H9 (cell line): ENCODE data around the gene TNIK. TPM values are rescaled to one million over a fixed set of nuclear protein-coding genes. Genes with fewer than 3 reads are reported as not detected.

Source experiments
- DNase-seq: peaks from one replicate; pipeline ENCODE4 v3.0.0-alpha.2; 2017
- H2AFZ ChIP-seq: one replicate; pipeline ENCODE4 v1.6.1; 2013; ENCODE audit warnings: mild to moderate bottlenecking, low read length, control low read depth, moderate library complexity
- H2AK5ac ChIP-seq: 2 replicates; pipeline ENCODE4 v1.6.1; 2013; ENCODE audit warnings: low read length, control low read depth, mixed read lengths; ENCODE audit not compliant: insufficient read length
- H2BK120ac ChIP-seq: one replicate; pipeline ENCODE4 v1.6.1; 2013; ENCODE audit warnings: low read depth, mild to moderate bottlenecking, low read length, control low read depth, inconsistent platforms; ENCODE audit not compliant: poor library complexity, severe bottlenecking
- H2BK12ac ChIP-seq: 2 replicates; pipeline ENCODE4 v1.6.1; 2013; ENCODE audit warnings: low read length, control low read depth, mixed read lengths, low read depth; ENCODE audit not compliant: insufficient read length
- H2BK15ac ChIP-seq: 2 replicates; pipeline ENCODE4 v1.6.1; 2013; ENCODE audit warnings: low read depth, low read length, control low read depth
- H2BK20ac ChIP-seq: one replicate; pipeline ENCODE4 v1.6.1; 2013; ENCODE audit warnings: low read depth, mild to moderate bottlenecking, low read length, control low read depth, inconsistent platforms; ENCODE audit not compliant: poor library complexity, severe bottlenecking
- H2BK5ac ChIP-seq: 2 replicates; pipeline ENCODE4 v1.6.1; 2013; ENCODE audit warnings: low read length, control low read depth, mixed read lengths; ENCODE audit not compliant: insufficient read length
- H3K14ac ChIP-seq: 2 replicates; pipeline ENCODE4 v1.6.1; 2013; ENCODE audit warnings: low read length, control low read depth; ENCODE audit not compliant: insufficient read depth
- H3K18ac ChIP-seq: 2 replicates; pipeline ENCODE4 v1.6.1; 2013; ENCODE audit warnings: low read depth, mild to moderate bottlenecking, mixed read lengths, low read length, control low read depth; ENCODE audit not compliant: insufficient read length
- H3K23ac ChIP-seq: 2 replicates; pipeline ENCODE4 v1.6.1; 2013; ENCODE audit warnings: low read length, control low read depth, mixed read lengths, low read depth; ENCODE audit not compliant: insufficient read length
- H3K23me2 ChIP-seq: 2 replicates; pipeline ENCODE4 v1.6.1; 2013; ENCODE audit warnings: low read depth, mild to moderate bottlenecking, mixed read lengths, low read length, control low read depth; ENCODE audit not compliant: insufficient read length, poor library complexity, severe bottlenecking
- H3K27ac ChIP-seq: 2 replicates; pipeline ENCODE4 v1.5.1; 2013; ENCODE audit warnings: low read length, control low read depth, mixed read lengths, low read depth; ENCODE audit not compliant: insufficient read length
- H3K27me3 ChIP-seq: 2 replicates; pipeline ENCODE4 v1.6.1; 2013; ENCODE audit warnings: low read length, control low read depth, inconsistent platforms; ENCODE audit not compliant: insufficient read depth
- H3K4ac ChIP-seq: 2 replicates; pipeline ENCODE4 v1.6.1; 2013; ENCODE audit warnings: low read depth, mild to moderate bottlenecking, control low read depth, inconsistent platforms, low read length, moderate library complexity
- H3K4me1 ChIP-seq: 2 replicates; pipeline ENCODE4 v1.6.1; 2013; ENCODE audit warnings: low read length, control low read depth, inconsistent platforms; ENCODE audit not compliant: insufficient read depth
- H3K4me2 ChIP-seq: 2 replicates; pipeline ENCODE4 v1.6.1; 2013; ENCODE audit warnings: low read length, control low read depth, mixed read lengths; ENCODE audit not compliant: insufficient read length, insufficient read depth
- H3K56ac ChIP-seq: 2 replicates; pipeline ENCODE4 v1.6.1; 2013; ENCODE audit warnings: low read depth, mild to moderate bottlenecking, mixed read lengths, low read length, control low read depth; ENCODE audit not compliant: insufficient read length
- H3K79me1 ChIP-seq: 2 replicates; pipeline ENCODE4 v1.6.1; 2013; ENCODE audit warnings: low read depth, mild to moderate bottlenecking, moderate library complexity, low read length, control low read depth, inconsistent platforms; ENCODE audit not compliant: insufficient read depth, poor library complexity, severe bottlenecking
- H3K79me2 ChIP-seq: 2 replicates; pipeline ENCODE4 v1.6.1; 2013; ENCODE audit warnings: low read length, control low read depth, inconsistent platforms; ENCODE audit not compliant: insufficient read depth
- H3K9ac ChIP-seq: 2 replicates; pipeline ENCODE4 v1.6.1; 2013; ENCODE audit warnings: low read length, control low read depth, mixed read lengths; ENCODE audit not compliant: insufficient read length; ENCODE audit errors: extremely low read depth
- H3K9me3 ChIP-seq: one replicate; pipeline ENCODE4 v1.6.1; 2013; ENCODE audit warnings: low read depth, low read length, inconsistent platforms; ENCODE audit not compliant: control insufficient read depth
- H3T11ph ChIP-seq: one replicate; pipeline ENCODE4 v1.6.1; 2013; ENCODE audit warnings: mild to moderate bottlenecking, low read length, control low read depth, inconsistent platforms
- H4K20me1 ChIP-seq: one replicate; pipeline ENCODE4 v1.6.1; 2013; ENCODE audit not compliant: control insufficient read depth, insufficient read length, insufficient read depth
- H4K5ac ChIP-seq: 2 replicates; pipeline ENCODE4 v1.6.1; 2013; ENCODE audit warnings: low read depth, mild to moderate bottlenecking, mixed read lengths, low read length, control low read depth; ENCODE audit not compliant: insufficient read length
- H4K8ac ChIP-seq: replicated peaks from 2 replicates; pipeline ENCODE4 v1.6.1; 2013; ENCODE audit warnings: low read length, control low read depth, mixed read lengths, low read depth; ENCODE audit not compliant: insufficient read length
- H4K91ac ChIP-seq: 2 replicates; pipeline ENCODE4 v1.6.1; 2013; ENCODE audit warnings: low read depth, mild to moderate bottlenecking, moderate library complexity, mixed read lengths, low read length, control low read depth; ENCODE audit not compliant: insufficient read length
- H3K27ac Mint-ChIP-seq, 3 experiments: 2 replicates in 2 of 3; 3 replicates in 1 of 3; pipeline ENCODE4 v1.8.0; 2020 to 2021; ENCODE audit warnings: mixed read lengths in 3 of 3, mild to moderate bottlenecking in 1 of 3, moderate library complexity in 1 of 3
- H3K27me3 Mint-ChIP-seq: 2 replicates; pipeline ENCODE4 v1.8.0; 2021; ENCODE audit warnings: low read depth, mild to moderate bottlenecking, moderate library complexity, mixed read lengths
- H3K36me3 Mint-ChIP-seq, 3 experiments: 2 replicates in 2 of 3; 3 replicates in 1 of 3; pipeline ENCODE4 v1.8.0; 2020 to 2021; ENCODE audit warnings: low read depth in 3 of 3, mixed read lengths in 3 of 3; ENCODE audit not compliant: insufficient read depth in 1 of 3
- H3K4me1 Mint-ChIP-seq, 2 experiments: 2 replicates each; pipeline ENCODE4 v1.8.0; 2020; ENCODE audit warnings: mixed read lengths in 2 of 2
- H3K4me3 Mint-ChIP-seq, 2 experiments: 2 replicates in 1 of 2; 3 replicates in 1 of 2; pipeline ENCODE4 v1.8.0; 2020 to 2021; ENCODE audit warnings: mild to moderate bottlenecking in 2 of 2, mixed read lengths in 2 of 2, moderate library complexity in 1 of 2
- H3K9me3 Mint-ChIP-seq, 2 experiments: 2 replicates in 1 of 2; 3 replicates in 1 of 2; pipeline ENCODE4 v1.8.0; 2020; ENCODE audit warnings: mild to moderate bottlenecking in 2 of 2, mixed read lengths in 2 of 2, moderate library complexity in 1 of 2
- CTCF ChIP-seq: fragments of 200-600 bp; sonication (generic); conservative IDR thresholded peaks from 3 replicates; pipeline ENCODE4 v1.8.0; 2021; ENCODE audit warnings: antibody characterized with exemption, mild to moderate bottlenecking
- WGBS: extraction: QIAGEN DNeasy Blood & Tissue Kit; methylation state at CpG from one replicate; pipeline ENCODE4 v1.1.7; 2013; ENCODE audit warnings: missing lambda C conversion rate, low lambda C conversion rate, mixed read lengths; ENCODE audit not compliant: insufficient read length; ENCODE audit errors: extremely low coverage; 5-methylcytosine and 5-hydroxymethylcytosine counted together
- total RNA-seq: library from RNA; stranded (reverse); gene quantifications from 2 replicates; pipeline ENCODE4 v1.2.1, GENCODE V29; 2021

Gene TNIK
- total RNA-seq, 1 experiment from 2014 or later: 15.9 TPM

- H3K36me3 Mint-ChIP-seq: no peaks in the 10 kb centered on the region
- Histone ChIP-seq H2BK20ac (no peak overlapping the region), H2BK15ac (no peak overlapping the region), H4K91ac (no peak overlapping the region), H3K79me1 (no peaks in the 10 kb centered on the region), H2BK120ac (no peak overlapping the region), H3T11ph (no peak overlapping the region), H3K79me2 (peaks cover under 1% of the 10 kb centered on the region; the same call in 1 of the 2 replicates), H3K18ac (no peak overlapping the region), H3K27ac (no peak overlapping the region), H3K56ac (no peak overlapping the region), H4K8ac (no peak overlapping the region), H3K4me1 (peaks cover 12% of the 10 kb centered on the region; the same call in 1 of the 2 replicates), H3K9ac (no peak overlapping the region), H3K23ac (no peak overlapping the region), H2BK5ac (no peak overlapping the region), H4K20me1 (no peaks in the 10 kb centered on the region), H2AFZ (no peak overlapping the region), H3K4me2 (no peak overlapping the region), H3K4ac (no peak overlapping the region), H2BK12ac (no peak overlapping the region), H3K9me3 (no peaks in the 10 kb centered on the region), H2AK5ac (no peak overlapping the region), H3K23me2 (no peaks in the 10 kb centered on the region), H3K14ac (no peak overlapping the region), H3K27me3 (no peaks in the 10 kb centered on the region), H4K5ac (no peak overlapping the region)
- no peak for DNase-seq
- H3K4me1 Mint-ChIP-seq: peaks cover 25 to 27% of the 10 kb centered on the region in 2 experiments
- peak overlapping the region; percentile 1 to 80 (median 1); a peak in 4 of 7 replicates for H3K27ac Mint-ChIP-seq
- no CpG with 5 or more reads among the region's 4 CpGs for WGBS
- H3K9me3 Mint-ChIP-seq: no peaks in the 10 kb centered on the region
- no peak overlapping the region for H3K4me3 Mint-ChIP-seq
- H3K27me3 Mint-ChIP-seq: no peaks in the 10 kb centered on the region
- TF ChIP-seq CTCF: no peak
These were observed 194.0 kb downstream of the TNIK start for GRCh38 chr3:171266034-171266739.
